Stimulated activated CD8-positive, alpha-beta memory T cell treated with anti-CD3 and anti-CD28 coated beads, Interleukin-4, amount 100 ng/mL, for 4 hours (primary cell): ENCODE measurements around the gene JMJD1C.

Experiments
- DNase-seq, 2 donors: peaks; one replicate each; pipeline ENCODE4 v3.0.0-alpha.2; 2020; ENCODE audit warnings: low read depth in 2 of 2, low spot score in 1 of 2

The JMJD1C gene

GRCh38 chr10:63438506-63439498 is 27.0 kb downstream of the JMJD1C start:
- no peak for DNase-seq

GRCh38 chr10:63437116-63437949 is 28.4 kb downstream of the JMJD1C start:
- no peak for DNase-seq

DNA sequence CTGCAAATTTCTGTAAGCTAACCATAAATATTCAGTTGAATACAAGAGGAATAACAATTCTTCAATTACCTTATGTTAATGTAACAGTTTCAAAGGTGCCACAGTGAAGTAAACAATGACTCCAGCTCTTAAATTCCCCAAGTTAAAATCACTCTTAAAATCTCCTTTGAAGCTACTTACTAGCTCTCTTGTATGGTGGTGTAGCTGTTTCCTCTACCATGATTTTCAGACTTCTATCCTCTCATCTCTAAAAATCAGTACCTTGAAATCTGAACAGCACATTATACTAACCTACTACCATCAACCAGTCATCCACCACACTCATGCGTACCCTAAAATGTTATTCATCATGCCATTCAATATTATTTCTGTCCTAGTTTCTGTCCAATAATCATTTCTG is 29.6 kb downstream of the JMJD1C start:
- no peak for DNase-seq

DNA sequence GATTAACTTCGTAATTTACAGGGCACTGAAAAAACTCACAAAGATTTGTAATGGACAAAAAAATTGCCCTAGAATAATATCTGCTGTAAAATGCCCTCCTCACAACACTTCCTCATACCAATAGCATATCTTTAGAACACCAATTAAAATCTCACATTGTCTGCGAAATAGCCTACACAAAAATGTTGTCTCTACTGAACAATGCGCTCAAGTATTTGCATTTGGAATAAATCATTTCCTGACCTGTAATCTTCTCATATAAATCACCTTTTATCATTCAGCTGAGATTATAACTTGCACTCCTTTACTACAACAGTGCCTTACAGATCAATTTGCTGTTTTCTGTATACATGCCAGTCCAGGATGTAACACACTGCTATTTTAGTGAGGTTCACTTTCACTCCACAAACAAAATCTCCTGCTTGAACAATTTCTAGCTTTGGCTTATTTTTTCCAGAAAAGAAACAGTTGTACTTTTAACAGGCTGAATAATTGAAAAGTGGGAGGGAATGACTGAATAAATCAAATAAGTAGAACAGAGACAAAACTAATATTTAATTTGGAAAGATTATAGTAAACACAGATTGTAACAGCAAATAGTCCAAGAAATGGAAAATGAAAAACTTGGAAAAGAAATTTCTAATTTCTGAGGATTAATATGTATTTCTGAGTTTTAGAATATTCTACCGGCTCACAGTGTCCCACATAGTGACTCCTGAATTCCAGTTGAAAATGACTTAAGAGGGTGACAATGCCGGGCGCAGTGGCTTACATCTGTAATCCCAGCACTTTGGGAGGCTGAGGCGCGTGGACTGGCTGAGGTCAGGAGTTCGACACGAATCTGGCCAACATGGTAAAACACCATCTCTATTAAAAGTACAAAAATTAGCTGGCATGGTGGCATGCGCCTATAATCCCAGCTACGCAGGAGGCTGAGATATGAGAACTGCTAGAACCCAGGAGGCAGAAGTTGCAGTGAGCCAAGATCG is 30.6 kb downstream of the JMJD1C start:
- no peak for DNase-seq

DNA sequence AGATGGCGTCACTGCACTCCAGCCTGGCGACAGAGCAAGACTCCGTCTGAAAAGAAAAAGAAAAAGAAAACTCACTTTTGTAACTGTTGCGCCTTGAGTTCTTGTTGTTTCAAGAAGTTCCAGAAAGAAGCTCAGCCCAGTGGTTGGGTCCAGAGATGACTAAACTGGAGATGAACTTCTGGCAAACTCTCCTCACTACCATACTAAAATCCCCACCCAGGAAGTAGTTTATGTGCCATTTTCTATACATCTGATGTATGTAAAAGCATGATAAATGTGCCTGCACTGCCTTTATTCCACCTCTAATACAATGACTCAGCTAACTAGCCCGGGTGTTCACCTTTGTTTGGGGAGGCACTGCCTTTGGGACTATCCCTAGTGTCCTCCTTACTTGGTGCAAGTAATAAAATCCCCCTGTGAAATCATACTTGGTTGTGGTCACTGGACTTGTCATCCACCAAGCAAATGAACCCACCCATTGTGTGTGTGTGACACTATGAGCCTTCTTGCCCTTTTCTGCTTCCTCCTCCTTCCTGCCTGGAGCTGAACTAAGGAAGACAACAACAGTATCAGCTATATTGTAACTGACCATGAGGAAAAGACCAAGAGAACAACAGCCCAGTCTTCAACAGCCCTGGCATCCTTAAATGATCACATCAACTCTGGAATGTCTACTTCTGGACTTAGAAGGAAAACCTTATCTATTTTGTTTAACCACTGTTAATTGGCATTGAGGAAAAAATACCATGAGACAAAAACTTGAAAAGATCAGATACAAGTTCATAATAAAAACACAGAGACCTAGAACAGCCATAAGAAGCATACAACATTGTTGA is 33.6 kb downstream of the JMJD1C start:
- DNase-seq: no peak

- DNase-seq: no peak
These were observed 34.8 kb downstream of the JMJD1C start for GRCh38 chr10:63430999-63431356.

DNA sequence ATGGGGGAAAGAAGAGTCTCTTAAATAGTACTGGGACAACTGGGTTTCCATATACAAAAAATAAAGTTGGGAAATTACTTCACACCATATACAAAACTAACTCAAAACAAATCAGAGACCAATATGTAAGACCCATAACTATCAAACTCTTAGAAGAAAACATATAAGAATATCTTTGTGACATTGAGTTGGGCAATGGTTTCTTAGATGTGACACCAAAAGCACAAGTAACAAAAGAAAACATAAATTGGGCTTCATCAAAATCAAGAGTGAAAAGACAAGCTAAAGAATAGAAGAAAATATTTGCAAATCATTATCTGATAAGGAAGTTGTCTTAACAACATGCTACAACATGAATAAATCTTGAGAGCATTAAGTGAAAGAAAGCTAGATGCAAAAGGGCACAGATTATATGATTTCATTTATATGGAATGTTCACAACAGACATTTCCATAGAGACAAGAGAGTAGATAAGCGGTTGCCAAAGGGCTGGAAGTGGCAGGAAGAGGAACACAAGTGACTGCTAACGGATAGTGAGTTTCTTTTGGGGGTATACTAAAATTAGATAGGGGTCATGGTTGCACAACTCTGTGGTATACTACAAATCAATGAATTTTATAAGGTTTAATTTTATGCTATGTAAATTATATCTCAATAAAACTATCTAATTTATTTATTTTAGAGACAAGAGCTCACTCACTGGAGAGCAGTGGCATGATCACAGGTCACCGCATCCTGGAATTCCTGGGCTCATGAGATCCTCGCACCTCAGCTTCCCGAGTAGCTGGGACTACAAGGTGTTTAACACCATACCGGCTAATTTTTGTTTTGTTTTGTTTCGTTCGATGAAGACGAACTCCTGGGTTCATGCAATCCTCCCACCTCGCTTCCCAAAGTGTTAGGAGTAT is 35.4 kb downstream of the JMJD1C start:
- DNase-seq: no peak

DNA sequence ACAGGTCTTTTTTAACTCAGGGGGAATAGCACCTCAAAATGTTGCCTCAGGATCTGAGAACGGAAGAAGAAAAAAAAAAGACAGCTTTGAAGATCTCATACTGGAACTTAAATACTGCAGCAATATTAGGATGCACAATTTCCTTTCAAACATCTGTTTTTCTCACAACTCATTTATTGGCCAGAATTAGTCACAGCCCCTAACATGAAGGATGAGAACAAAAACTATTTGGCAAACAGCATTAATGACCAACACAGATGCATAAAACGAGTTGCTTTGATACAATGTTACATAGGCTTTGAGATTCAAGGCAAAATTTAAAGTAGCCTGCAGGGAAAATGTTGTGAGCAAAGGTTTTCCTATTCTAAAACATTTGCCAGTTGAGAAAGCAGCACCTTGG is 36.5 kb downstream of the JMJD1C start:
- DNase-seq: no peak

DNA sequence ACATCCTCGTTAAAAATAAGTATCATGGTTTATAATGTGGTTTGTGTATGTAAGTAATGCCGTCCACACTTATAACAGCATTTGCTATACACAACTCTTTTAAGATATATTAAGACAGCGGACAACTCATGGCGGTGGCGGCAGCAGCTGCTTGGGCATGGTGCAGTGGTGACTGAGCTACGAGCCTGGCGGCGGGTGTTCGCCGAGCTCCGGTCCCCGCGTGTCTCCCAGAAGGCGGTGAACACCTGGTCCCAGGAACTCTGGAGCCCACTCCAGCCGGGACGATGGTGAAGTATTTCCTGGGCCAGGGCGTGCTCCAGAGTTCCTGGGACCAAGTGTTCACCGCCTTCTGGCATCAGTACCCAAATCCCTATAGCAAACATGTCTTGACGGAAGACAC is 38.8 kb downstream of the JMJD1C start:
- DNase-seq: no peak

- DNase-seq: no peak
These were observed 40.3 kb downstream of the JMJD1C start for GRCh38 chr10:63425512-63425911.

GRCh38 chr10:63424576-63424975 is 41.2 kb downstream of the JMJD1C start:
- no peak for DNase-seq

DNA sequence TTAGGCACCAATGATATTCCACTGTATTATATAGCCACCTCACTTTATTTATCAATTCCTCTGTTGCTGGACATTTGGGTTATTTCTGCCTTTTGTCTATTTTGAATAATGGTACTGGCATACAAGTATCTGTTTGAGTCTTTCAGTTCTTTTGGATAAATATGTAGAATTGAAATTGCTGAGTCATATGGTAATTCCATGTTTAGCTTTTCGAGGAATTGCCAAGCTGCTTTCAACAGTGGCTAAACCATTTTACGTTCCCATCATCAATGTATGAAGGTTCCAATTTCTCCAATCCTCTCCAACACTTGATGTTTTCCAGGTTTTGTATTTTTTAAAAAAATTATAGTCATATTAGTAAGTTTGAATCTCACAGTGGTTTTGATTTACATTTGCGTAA is 42.3 kb downstream of the JMJD1C start:
- DNase-seq: no peak

DNA sequence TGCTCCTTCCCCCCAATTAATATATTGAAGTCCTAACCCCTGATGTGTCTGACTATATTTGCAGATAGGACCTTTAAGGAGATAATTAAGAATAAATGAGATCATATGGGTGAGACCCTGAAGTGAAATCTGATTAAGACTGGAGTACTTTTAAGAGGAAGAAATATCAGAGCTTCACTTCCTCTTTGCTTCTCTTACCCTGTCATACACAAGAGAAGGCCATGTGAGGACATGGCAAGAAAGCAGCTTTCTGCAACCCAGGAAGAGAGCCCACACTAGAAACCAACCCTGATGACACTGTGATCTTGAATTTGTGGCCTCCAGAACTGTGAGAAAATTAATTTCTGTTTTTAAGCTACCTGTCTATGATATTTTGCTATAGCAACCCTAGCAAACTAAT is 44.2 kb downstream of the JMJD1C start:
- DNase-seq: no peak

DNA sequence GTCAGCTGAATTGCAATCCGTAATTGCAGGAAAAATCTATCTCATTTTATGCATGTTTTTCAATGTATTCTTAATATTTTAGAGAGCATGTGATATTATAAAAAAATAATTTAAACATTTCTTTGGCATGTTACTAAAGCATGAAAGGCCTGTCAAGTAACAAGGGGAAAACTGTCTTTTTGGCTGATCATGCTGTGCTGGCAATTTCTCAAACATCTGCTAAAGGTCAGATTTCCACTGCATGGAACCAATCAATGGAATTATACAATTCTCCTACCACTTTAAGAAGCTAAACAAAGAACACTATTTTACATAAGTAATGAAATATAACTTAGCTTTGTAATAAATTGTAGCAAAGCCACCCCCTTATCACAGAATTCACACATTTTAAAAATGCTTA is 49.4 kb downstream of the JMJD1C start:
- no peak for DNase-seq

GRCh38 chr10:63415640-63416244 is 50.0 kb downstream of the JMJD1C start:
- DNase-seq: no peak

DNA sequence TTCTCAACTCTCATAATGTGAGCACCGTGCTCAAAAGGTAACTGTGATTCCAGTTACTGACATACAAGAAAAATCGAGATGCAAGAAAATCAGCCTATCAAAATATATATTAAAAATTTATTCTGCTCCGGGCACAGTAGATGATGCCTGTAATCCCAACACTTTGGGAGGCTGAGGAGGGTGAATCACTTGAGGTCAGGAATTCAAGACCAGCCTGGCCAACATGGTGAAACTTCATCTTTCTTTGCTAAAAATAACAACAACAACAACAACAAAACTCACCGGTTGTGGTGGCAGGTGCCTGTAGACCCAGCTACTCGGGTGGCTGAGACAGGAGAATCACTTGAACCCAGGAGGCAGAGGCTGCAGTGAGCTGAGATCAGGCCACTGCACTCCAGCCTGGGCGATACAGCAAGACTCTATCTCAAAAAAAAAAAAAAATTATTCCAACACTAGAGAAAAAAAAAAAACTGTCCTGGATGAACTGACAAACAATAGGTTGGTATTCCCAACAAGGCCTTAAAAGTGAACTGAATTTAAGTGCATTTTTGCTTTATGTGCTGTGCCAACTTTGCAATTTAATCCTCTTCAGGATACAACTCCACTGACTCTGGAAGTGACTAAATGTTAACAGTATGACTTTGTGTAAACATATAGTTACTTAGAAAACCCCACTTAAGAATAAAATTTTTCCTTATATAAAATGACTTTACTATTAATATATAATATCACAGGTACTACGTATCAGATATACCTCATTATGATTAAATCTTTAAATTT is 51.1 kb downstream of the JMJD1C start:
- no peak for DNase-seq

DNA sequence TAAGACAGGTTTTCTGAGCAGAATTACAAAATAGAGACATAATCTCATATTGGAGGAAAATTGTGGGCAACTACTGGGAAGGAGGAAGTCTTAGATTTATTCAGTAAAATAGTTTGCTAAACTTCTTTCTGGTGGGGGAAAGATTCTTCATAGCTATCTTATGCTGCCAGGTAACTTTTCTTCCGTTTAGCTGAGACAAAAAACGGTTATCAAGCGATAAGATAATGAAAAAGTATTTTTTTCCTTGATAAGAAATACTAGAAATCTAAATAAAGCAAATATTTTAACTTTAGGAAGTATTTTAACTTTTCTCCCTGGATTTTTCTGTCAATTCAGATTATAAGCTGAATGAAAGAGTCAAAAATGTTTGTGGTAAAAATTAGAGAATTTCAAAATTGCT is 52.3 kb downstream of the JMJD1C start:
- DNase-seq: no peak

- DNase-seq: no peak
These were observed 53.5 kb downstream of the JMJD1C start for GRCh38 chr10:63412304-63412703.
